ELR (cell line): ENCODE data around the gene BBS9.
A peak's percentile ranks its signal among the peaks of the same experiment; 100 is the strongest.
"Not testable (repeated sequence)": the region's sequence is repeated elsewhere in the genome, so short reads cannot be mapped to it uniquely, and the experiment has no call there.

Experiments
- DNase-seq: peaks from one replicate; pipeline ENCODE4 v3.0.0-alpha.2; 2015; ENCODE audit warnings: low read depth

The BBS9 gene

DNA sequence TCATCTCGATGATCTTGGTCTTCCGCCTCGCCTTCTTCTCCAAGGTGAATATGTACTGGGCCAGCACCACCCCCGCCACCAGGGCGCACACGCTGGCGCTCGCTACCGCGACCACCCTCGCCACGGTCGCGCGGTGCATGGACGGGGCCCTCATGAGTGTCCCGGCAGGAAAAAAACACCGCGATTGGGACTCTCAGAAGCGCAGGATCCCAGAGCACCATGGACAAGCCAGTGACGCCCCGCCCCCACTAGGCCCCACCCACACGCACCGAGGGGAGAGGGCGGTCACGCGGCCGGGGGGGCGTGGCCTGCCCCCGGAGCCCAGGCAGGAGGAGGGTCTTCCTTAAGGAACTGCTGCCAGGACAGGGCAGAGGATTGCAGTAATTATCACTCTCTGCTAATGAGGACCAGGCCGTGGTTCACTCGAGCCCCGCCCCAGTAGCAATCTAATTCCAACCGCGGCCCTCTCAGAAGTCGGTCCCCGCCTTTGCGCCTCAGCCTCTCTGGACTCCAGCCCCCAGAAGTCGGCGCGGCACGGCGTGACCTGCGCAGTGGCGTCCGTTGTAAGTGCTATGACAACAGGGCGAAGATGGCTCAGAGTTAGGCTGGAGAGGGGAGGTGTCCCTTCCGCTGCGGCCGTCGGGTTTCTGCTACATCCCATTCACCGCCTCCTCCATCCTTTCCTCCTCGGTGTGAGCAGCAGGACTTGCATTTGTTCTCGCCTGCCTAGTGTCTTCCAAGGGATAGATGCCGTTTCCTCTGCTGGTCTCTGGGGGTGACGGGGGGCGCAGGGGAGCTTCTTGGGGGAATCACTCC lies at the start of gene BBS9:
Gene BBS9 (plus strand): TSS at position 575 of the 816 bp plus-strand sequence. CDS start 16,689 bp downstream, outside the sequence.
- DNase-seq = peak; percentile 97

DNA sequence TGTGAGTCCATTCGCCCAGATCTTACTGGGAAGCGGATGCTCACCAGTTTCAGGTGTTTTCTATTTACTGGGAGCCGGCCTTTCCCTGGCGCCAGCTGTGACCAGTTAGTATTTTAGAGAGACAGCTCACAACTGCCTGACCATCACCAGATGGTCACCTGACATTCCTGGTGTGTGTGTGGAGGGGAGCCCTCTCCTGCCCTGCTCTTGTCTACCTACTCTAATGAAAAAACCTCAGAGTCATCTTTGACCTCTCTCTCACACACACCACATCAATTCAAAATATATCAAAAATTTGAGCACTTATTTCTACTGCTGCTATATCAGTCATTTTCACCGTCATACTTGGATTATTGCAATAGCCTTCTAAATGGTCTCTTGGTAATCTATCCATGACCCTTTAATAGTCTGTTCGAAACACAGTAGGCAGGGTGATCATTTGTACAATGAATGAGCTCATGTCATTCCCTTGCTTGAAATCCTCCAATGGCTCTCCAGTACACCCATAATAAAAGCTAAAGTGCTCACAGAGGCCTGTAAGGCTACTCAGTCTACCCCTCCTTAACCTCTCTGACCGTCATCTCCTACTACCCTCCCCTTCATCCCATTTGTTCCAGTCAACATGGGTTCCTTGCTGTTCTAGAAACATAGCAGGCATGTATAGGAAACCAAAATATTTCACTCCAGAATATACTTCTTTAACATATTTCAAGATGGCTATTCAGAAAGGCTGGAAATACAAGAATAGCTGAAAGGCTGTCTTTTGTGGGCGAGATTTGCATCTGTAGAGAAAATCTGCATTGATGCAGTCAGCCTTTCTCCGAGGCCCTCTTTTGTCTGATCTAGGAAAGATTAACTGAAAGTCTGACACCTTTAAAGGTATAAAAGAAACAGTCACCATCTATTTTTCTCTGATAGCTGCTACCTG lies 49.3 kb upstream of the BBS9 start:
- no peak for DNase-seq

DNA sequence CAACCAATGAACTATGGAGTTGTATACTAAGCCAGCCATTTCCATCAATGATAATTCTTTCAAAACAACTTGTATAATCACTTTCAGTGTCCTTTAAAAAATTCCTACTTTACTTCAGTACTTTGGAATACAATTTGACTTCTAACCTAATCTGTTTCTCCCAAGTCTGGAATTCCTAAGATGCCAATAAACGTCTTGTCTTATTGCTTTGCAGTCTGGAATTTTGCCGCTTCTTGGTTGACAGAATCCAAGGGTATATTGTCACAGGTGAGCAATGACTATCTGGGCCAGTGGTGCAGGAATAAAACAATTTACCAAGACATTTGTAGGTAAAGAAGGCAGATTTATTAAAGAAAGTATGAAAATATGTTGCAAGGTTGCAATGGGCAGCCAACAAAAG lies 42.0 kb upstream of the BBS9 start:
- no peak for DNase-seq

DNA sequence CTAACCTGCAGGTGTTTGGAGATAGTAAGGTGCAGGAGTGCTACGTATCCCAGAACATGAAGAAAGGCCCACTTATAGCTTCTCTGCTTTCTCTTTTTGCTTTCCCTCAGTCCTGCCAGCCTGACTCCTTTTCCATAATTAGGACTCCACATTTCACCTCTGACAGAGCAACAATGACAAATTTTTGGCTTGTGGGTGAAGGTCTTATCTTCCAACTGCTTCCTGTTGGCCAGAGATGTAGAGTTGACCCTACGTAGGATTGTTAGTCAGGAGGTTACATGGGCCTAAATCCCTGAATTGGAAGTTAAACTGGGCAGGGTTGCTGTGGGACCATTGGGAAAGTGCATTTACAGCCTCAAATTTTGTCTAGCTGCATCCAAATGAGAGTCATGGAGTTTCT lies 41.5 kb upstream of the BBS9 start:
- DNase-seq = no peak

DNA sequence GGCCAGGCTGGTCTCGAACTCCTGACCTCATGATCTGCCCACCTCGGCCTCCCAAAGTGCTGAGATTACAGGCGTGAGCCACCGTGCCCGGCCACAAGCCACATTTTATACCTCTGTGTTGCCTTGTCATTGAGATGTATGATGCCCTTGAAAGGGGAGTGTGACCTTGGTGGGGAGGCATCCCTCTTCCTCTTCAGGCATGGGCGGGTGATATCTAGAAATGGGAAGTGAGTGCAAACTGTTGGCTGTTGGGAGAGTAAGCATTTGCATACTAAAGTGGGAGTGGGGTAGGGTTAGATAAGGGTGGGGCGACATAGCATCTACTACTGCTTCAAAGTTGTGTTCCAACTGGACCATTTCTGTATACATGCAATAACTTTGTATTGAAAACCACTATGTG lies 40.2 kb upstream of the BBS9 start:
- no peak for DNase-seq

DNA sequence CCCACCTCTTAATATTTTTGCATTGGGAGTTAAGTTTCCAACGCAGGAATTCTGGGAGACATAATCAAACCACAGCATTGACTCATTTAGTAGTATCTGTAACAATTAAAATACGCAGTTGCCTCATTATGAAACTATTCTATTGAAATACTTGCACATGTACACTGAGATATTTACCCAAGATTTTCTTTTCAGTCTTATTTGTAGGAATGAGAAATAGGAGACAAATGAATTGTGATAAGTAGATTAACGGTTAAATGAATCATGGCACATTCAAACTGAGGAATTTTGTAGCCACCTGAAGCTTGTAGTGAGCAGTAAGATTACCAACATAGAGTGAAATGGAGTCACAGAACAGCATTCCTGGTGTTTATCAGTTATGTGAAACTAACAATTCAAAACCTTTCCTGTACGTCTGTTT lies 38.2 kb upstream of the BBS9 start:
- DNase-seq = peak; percentile 70

DNA sequence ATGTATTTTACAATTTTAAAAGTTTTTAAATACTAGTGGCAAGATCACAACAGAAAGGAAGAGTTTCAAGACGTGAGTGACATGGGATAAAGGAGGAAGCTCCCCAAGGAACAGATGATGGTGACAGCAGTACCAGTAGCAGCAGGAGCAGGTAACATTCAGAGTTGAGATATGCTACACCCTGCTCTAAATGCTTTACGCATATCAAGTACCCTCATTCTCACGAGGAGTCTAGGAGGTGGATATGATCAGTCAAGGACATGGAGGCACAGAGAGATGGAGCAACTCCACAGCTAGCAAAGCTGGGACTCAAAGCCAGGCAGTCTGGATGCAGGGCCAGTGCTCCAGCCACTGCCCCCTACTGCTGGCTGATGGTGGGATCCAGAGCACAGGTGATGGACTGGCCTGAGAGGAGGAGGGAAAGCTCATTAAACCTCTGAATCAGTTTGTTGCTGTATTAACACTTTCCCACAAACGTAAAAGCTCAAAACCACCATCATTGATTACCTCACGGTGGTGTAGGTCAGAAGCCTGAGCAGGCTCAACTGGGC lies 37.6 kb upstream of the BBS9 start:
- no peak for DNase-seq

DNA sequence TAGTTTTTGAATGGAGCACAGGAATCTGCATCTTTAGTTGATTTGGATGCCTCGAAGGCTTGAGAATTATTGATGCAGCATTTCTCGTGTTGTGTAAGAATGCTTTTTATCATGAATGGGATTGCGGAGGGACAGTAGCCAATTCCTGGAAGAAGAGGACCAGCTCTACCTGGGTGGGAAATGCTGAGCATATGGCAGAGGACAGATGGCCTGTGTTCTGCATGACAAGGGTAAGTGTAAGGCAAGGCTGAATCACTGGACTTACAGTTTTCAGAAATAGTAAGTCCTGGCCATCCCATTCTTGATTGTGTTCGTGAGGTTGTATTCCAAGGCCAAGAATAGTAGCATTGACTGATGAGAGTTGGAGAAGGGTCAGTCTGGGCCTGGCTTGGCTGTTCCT lies 36.1 kb upstream of the BBS9 start:
- DNase-seq = no peak

DNA sequence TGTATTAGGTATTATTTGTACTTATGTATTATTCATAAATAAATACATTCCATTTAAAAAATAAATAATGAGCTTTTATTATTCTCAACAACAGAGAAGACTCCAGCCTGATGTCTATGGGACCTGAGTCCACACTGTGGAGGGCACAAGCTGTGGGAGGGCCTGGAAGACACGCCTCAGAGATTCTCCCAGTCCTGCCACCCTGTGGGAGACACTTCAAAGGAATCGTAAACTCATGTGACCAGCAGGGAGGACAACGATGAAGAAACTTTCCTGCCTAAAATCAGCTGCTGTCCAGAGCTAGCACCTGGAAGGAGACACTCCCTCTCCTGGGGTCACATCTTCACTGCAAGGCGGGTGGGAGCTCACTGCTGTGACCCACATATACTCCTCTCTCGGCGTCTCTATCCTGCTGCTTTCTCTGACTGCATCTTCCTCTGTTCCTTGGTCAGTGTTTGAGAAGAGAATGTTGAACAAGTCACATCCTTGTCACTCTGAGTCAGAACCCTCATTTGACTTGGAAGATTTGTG lies 34.6 kb upstream of the BBS9 start:
- not testable (repeated sequence) for DNase-seq

DNA sequence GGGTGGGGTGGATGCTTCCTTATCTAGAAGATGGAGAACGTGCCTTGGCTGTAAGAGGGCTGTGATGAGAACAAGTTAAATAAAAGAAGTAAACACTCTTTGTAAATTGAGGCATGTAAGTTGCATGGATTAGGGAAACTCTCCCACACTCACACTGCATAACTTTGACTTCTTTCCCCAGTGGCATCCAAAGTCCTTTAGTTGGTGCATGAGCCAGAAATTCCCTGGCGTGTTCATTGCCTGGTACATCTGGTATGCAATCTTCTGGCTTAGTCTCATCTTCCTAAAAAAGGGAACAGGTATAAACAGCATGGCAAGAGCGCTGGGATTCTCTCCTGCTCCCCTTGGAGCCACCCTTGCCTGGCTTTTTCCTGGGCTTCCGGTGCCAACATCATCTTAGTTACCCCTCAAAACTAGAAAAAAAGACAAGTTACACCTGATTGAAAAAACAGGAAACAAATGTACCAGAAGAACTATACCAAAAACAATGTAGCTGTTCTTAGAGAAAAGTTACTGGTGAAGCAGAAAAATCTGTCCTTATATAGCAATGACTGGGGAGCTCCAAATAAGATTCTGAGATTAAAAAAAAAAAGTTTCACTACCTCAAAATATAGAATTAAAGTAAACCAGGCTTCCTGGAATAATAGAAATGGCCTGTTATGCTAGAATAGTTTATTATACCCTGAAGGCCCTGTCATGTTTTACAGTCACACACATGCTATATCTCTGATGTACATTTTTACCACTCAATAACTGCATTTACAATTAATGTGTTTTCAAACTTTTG lies 30.0 kb upstream of the BBS9 start:
- no peak for DNase-seq

DNA sequence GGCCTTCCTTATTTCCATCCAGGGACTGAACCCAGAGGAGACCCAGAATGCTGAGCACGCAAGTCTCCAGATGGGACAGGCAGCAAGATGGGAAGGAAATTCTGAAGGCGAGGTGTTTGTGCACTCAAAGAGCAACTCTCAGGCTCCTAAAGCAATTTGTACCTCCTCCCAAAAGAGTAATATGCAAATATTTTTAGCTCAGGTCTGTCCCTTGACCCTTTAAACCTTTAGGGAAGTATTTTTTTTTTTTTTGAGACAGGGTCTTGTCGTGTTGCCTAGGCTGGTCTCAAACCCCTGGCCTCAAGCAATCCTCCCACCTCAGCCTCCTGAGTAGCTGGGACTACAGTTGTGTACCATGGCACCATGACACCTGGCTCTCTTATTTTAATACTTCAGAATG lies 28.6 kb upstream of the BBS9 start:
- no peak for DNase-seq

DNA sequence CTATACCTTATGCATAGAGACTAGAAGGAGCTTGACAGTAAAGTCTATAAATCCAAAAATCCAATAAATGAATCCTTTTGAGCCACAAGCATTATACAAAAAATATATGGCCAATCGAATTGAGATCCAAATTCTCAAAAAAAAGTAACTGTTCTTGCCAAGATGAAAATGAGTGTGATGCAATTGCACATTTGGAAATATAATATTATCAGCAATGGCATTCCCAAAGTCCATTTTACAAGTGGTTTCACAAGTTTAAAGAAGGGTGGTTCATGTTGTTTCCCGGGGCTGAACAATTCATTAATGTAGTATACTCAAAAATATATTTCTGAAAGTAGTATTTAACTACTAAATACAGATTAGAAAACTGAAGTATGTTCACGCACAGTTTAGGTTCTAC lies 27.5 kb upstream of the BBS9 start:
- DNase-seq = no peak

DNA sequence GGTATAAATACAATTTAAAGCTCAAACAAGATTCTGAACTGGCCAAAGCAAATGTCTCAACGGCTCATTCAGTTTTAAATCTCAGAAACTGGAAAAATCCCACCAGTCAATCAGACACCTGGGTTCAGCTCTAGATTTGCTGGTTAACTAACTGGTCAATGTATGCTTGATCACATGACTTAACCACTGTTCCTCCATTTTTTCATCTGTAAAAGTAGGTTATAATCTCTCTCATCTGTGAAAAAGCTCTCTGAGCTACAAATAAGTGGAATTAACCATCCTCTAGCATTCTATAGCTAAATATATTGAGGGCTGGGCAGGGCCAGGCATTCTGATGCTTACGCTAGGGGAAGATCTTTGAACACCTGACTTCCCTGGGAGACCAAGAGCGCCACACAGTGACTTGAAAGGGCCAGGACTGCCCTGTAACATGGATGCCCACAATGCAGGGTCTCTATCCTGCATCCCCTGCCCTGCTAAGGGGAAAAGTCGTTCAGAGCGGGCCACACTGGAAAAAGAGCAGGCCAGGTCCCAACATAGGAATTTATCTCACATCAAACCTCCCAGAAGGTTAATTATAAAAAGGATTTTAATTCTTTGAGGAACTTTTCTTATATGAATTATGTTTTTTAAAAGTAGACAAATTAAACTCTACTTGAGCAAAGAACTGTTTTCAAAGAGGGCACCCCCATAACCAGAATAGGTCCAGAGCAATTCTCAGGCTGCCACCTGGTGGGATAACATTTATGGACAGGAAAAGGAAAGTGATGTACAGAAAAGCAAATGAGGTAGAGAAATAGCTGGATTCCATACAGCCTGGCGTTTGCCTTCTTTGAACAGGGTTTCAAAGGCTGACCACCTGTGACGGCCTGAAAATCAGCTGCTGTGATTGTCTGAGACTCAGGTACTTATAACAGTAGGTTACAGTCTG lies 22.0 kb upstream of the BBS9 start:
- DNase-seq = peak; percentile 74

DNA sequence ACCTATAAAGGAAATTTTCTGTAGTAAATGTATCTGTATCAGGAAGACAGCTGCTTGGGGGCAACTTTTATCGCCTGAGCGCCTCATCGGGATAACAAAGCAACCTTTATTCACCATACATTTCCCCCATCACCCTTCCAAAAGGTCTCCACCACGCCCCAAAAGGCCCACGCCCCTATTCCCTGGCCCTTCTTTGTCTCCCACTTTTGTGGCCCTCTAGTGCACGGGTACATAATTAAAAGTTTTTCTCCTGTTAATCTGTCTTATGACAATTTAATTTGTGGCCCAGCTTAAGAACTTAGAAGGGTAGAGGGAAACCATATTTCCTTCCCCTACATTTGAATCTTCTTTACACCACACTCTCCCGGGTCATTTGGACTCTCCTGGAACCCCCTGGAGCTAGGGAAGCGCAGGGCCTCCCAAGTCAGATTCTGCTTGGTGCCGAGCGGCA lies 20.8 kb upstream of the BBS9 start:
- peak; percentile 59 for DNase-seq

DNA sequence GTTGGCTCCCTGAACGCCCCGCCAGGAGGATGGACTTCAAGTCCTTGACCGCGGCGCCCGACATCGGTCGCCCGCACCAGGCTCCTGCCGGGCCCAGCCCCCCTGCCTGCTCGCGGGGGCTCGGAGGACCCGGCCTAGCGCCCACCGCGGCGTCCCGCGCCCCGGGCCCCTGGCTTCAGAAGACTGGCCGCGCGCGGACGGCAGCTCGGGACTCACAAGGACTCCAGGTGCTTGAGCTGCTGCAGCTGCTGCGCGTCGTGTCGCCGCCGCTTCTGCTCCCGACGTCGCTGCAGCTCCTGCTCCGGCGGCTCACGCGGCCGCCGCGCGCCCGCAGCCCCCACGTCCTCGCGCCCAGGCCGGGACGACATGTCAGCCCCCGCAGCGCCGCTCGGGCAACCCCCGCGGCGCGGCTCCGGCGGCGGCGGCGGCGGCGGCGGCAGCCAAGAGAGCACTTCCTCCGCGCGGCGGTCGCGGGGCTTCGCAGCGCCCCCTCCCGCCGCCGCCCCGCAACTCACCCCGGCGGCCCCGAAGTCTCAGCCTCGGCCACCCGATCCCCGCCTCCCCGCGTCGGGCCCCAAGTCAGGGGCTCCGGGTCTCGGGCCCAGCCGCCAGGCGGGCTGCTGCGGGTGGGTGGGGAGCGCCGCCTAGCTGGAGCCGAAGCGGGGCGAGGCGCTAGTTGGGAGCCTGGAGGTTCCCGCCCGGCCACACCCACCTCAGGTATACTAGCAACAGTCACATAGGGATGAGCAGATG lies 20.2 kb upstream of the BBS9 start, which contains the start of gene RP9:
Gene RP9 (minus strand): TSS at position 400 of the 753 bp plus-strand sequence. CDS start 32 bp downstream, at position 368.
- peak; percentile 78 for DNase-seq

DNA sequence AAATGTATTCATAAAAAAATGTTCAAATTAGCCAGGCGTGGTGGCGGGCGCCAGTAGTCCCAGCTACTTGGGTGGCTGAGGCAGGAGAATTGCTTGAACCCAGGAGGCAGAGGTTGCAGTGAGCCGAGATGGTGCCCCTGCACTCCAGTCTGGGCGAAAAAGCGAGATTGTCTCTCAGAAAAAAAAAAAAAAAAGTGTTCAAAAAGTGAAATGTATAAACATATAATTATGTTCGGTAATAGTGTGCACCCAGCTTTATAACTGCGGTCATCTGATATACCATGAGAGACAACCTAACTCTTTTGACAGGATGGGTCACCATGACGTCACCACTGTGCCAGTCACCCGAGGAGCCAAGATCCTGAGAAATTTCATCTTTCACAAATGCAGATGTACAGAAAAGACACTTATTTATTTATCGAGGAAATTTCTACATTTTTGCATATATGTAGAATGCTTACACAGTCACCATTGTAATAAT lies 19.6 kb upstream of the BBS9 start:
- peak; percentile 77 for DNase-seq

DNA sequence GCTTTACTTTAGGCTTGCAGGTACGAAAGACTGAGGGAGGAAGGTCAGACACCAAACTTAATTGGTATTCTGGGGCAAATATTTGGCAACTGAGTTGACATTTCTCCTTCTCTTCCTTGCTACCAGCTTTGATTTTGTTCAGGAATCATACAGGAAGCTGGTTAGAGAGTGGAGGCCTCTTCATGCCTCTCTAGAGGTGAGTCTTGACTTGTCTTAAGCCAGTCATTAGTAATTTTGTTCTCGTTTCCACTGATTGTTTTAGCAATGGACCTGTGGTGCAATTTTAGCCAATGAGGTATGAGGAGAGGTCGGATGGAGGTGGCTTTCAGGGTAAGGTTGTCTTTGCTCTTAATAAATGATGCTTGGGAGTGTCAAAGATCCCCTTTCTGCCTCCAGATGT lies 17.8 kb upstream of the BBS9 start:
- no peak for DNase-seq

DNA sequence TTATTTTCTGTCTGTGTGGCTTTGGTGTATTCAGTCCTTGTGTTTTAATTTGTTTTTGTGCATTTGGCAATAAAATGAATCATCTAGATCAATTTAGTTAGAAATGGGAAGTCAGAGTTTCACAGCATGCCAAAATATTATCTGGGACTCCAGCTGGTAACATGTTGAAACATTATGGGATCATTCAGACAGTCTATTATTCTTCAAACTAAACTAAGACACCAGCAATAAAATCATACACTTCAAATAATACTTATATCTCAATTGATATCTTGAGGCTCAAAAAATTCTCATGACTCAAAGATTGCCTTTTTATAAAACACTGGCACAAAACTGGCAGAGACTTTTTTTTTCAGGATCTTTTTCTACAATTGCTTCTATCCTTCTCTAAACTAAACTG lies 14.4 kb upstream of the BBS9 start:
- DNase-seq = no peak

DNA sequence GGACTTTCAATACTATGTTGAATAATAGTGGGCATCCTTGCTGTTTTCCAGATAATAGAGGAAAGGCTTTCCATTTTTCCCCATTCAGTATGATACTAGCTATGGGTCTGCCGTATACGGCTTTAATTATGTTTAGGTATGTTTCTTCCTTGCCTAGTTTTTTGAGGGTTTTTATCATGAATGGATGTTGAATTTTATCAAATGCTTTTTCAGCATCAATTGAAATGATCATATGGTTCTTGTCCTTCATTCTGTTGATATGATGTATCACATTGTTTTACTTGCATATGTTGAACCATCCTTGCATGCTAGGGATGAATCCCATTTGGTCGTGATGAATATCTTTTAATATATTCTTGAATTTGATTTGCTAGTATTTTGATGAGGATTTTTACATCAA lies 11.0 kb upstream of the BBS9 start:
- DNase-seq = no peak
